HG02642 (cell line): ENCODE data around the gene ENOSF1.
"Not testable (repeated sequence)": the region's sequence is repeated elsewhere in the genome, so short reads cannot be mapped to it uniquely, and the experiment has no call there.

ENCODE experiments used
- ATAC-seq: cut with Tn5 transposase; IDR thresholded peaks from one replicate; pipeline ENCODE4 v1.9.1; 2021; ENCODE audit warnings: mild to moderate bottlenecking; ENCODE audit not compliant: unreplicated experiment, poor library complexity

Gene ENOSF1

GRCh38 chr18:712401-713134 is at the start of gene ENOSF1:
Gene ENOSF1 (minus strand): TSS chr18:712630. CDS start chr18:712587, 43 bp downstream.
- ATAC-seq = peak; percentile 87

GRCh38 chr18:759864-760263 is 47.4 kb upstream of the ENOSF1 start:
- not testable (repeated sequence) for ATAC-seq

GRCh38 chr18:755506-755905 is 43.1 kb upstream of the ENOSF1 start:
- ATAC-seq = no peak

GRCh38 chr18:754656-755055 is 42.2 kb upstream of the ENOSF1 start:
- no peak for ATAC-seq

GRCh38 chr18:750456-750855 is 38.0 kb upstream of the ENOSF1 start:
- no peak for ATAC-seq

GRCh38 chr18:744832-745597 is 32.6 kb upstream of the ENOSF1 start:
- ATAC-seq = no peak

- ATAC-seq = peak; percentile 87
These were observed 29.6 kb upstream of the ENOSF1 start for GRCh38 chr18:741931-742512.

GRCh38 chr18:732371-732770 is 19.9 kb upstream of the ENOSF1 start:
- ATAC-seq = no peak

GRCh38 chr18:731185-731584 is 18.8 kb upstream of the ENOSF1 start:
- ATAC-seq = no peak

GRCh38 chr18:730692-731091 is 18.3 kb upstream of the ENOSF1 start:
- ATAC-seq = no peak

- ATAC-seq = not testable (repeated sequence)
These were observed 17.7 kb upstream of the ENOSF1 start for GRCh38 chr18:730120-730519.

- no peak for ATAC-seq
These were observed 13.2 kb upstream of the ENOSF1 start for GRCh38 chr18:725646-726045.

- ATAC-seq = no peak
These were observed 11.2 kb upstream of the ENOSF1 start for GRCh38 chr18:723541-724080.

GRCh38 chr18:717003-717402 is 4.6 kb upstream of the ENOSF1 start:
- ATAC-seq = no peak

- ATAC-seq = no peak
These were observed 3.2 kb upstream of the ENOSF1 start for GRCh38 chr18:715626-716025.

GRCh38 chr18:713135-713490 is 683 bp upstream of the ENOSF1 start:
- ATAC-seq = no peak

- peak; percentile 70 for ATAC-seq
These were observed 601 bp downstream of the ENOSF1 start for GRCh38 chr18:711657-712400.

GRCh38 chr18:711310-711656 is 1.1 kb downstream of the ENOSF1 start:
- peak; percentile 12 for ATAC-seq

GRCh38 chr18:710418-711300 is 1.8 kb downstream of the ENOSF1 start:
- no peak for ATAC-seq

GRCh38 chr18:709771-710170 is 2.7 kb downstream of the ENOSF1 start:
- ATAC-seq = no peak
